HPDE6-E6E7 (cell line): Measurements from ENCODE around the gene NANOGP8.

Source experiments
- DNase-seq: peaks from one replicate; pipeline ENCODE4 v3.0.0; 2011; ENCODE audit warnings: missing footprints; ENCODE audit errors: extremely low spot score

Gene NANOGP8

GRCh38 chr15:35060591-35060990 is 24.5 kb downstream of the NANOGP8 start:
- DNase-seq: no peak

DNA sequence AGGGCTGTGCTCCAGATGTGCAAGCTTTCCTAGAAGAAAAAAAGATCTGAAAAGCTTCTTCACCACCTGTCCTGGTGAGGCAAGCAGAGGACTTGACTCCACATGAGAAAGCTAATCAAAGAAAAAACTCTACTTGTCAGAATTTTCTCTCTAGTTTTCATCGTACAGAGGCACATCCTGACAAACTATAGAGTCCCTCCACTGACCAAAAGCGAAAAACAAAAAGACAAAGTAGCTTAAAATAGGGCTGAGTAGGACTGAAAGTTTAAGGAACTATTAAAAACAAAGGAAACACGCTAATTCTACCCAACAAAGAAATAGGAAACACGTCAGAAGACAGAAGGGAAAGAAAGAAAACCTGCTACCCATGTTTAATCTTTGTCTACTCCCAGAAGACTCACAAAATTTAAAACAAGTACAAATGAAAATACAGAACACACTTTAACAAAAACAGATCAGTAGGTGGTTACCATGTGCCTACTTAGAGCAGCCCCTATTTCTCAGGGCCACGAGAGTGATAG is 26.5 kb downstream of the NANOGP8 start:
- DNase-seq: no peak

GRCh38 chr15:35055416-35056105 is 29.5 kb downstream of the NANOGP8 start:
- DNase-seq: no peak

DNA sequence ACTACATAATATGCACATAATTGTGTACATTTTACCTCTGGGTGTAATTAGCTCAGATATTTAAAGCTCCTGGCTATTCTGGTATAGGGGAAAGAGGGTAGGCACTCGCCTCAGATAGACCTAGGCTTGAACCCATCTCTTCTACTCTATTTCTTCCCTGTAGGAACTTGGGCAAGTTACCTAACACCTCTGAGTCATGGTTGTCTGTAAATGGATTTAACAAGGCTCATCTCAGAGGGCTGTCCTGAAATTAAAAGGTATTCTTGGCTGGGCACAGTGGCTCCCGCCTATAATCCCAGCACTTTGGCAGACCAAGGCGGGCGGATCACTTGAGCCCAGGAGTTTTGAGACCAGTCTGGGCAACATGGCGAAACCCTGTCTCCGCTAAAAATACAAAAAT is 30.7 kb downstream of the NANOGP8 start:
- DNase-seq: no peak

GRCh38 chr15:35047996-35048395 is 37.1 kb downstream of the NANOGP8 start:
- no peak for DNase-seq

GRCh38 chr15:35047528-35047927 is 37.6 kb downstream of the NANOGP8 start:
- no peak for DNase-seq

DNA sequence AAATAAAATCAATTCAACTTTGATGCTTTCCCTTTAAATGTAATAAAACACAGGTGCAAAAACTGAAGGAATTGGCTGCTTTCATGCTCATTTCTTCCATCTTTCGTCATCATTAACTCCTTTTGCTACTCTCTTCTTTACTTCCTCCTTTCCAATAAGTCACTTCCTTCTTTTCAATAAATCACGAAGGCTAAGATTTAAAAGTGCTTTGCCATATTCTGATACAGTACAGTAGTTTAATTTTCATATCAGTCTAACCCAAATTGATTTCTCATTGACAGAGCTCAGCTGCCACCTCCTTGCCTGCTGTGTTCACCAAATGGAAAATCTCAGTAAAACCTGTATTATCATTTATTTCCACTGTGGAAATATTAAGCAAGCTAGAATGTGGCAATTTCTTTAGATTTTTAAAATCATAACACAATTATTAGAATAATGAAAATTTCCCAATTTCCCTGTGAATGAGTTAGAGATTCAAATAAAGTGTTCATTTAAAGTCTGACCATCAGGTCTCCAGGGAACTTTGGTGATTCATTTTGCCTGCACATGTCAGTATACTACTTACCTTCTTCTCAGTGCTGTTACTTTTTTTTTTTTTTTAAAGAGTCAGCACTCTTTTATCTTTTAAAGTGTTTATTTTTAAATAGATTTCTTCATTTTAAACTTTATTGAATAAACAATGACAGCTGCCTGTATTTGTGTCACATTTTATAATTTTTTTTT is 41.6 kb downstream of the NANOGP8 start:
- no peak for DNase-seq

DNA sequence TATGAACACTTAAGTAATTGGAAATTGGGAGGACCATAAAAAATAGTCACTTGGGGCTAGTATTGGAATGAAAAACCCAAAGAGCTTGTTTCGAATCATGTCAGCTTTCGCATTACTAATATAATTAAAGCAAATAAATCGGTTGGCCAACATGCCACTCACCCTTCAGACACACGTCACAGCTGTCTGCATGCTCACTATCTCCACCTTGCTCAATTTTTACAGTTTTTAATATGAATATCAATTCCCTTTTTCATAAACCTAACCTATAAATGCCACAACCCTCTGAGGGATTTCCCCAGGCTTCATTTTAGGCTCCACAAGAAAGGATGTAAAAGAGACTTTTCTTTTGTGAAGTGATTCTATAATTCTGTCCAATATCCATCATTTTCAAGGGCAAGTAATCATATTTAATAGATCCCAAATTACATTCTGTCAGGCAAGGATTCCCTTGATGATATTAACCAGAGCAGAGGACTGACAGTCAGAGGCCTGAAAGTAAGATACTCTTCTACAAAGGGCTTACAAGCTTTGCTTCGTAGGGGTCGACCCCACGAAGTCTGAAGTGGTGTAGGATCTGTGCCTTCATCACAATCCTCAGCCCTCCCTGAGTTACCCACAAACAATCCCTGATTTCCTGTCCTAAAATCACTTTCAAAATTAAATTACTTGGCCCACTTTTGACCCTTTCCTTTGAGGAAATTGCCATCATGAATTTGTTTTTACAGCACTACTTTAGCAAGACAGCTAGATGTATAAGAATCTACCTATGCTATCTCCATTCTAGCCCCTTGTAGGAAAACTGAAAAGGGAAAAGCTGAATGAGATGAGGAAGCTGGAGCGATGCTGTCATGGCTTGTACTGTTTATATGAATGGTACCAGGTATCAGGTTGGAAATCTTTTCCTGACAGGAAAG is 44.5 kb downstream of the NANOGP8 start:
- DNase-seq: no peak

GRCh38 chr15:35038626-35039451 is 46.3 kb downstream of the NANOGP8 start:
- no peak for DNase-seq
